DND-41 (cell line): ENCODE data around the gene IFNA4.

Experiments
- EZH2 ChIP-seq: IDR thresholded peaks from 3 replicates; pipeline ENCODE4 v1.6.1; 2012; ENCODE audit warnings: borderline replicate concordance, low read depth, mild to moderate bottlenecking, moderate library complexity, low read length, inconsistent platforms; ENCODE audit not compliant: severe bottlenecking
- TF ChIP-seq, protein P1 (sequence below): IDR thresholded peaks from 2 replicates; pipeline ENCODE4 v1.5.1; 2012; ENCODE audit warnings: borderline replicate concordance, low read length, moderate library complexity, mild to moderate bottlenecking; ENCODE audit not compliant: poor library complexity, severe bottlenecking; ENCODE audit errors: extremely low read depth

DNA sequence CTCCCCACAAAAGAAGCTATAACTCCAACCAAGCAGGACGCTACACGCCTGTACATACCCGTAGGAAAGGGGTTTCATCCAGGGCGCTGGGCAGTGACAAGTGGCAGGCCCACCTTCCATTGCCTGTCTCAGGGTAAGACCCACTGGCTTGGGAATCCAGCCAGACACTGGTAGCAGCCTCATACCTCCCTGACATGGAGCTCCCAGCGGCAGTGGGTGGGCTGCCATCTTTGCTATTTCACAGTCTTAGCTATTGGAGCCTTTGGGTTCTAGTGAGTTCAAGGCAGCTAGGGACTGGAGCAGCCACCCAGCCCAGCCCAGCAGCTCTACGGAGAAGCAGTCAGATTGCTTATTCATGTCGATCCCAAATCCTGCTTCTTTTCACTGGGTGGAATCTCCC is 22.9 kb upstream of the IFNA4 start:
- no peak for TF ChIP-seq EZH2
- TF ChIP-seq, protein P1, sequence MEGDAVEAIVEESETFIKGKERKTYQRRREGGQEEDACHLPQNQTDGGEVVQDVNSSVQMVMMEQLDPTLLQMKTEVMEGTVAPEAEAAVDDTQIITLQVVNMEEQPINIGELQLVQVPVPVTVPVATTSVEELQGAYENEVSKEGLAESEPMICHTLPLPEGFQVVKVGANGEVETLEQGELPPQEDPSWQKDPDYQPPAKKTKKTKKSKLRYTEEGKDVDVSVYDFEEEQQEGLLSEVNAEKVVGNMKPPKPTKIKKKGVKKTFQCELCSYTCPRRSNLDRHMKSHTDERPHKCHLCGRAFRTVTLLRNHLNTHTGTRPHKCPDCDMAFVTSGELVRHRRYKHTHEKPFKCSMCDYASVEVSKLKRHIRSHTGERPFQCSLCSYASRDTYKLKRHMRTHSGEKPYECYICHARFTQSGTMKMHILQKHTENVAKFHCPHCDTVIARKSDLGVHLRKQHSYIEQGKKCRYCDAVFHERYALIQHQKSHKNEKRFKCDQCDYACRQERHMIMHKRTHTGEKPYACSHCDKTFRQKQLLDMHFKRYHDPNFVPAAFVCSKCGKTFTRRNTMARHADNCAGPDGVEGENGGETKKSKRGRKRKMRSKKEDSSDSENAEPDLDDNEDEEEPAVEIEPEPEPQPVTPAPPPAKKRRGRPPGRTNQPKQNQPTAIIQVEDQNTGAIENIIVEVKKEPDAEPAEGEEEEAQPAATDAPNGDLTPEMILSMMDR = no peak
